GM10266 (cell line): Measurements from ENCODE around the gene ZNF394.

Source experiments
- DNase-seq: peaks from one replicate; pipeline ENCODE4 v3.0.0; 2012; ENCODE audit errors: extremely low spot score
- TF ChIP-seq, protein P1 (sequence below): IDR thresholded peaks from 2 replicates; pipeline ENCODE4 v1.5.1; 2012; ENCODE audit warnings: mild to moderate bottlenecking, low read depth; ENCODE audit not compliant: control insufficient read depth, insufficient read depth; ENCODE audit errors: missing control alignments

The ZNF394 gene

DNA sequence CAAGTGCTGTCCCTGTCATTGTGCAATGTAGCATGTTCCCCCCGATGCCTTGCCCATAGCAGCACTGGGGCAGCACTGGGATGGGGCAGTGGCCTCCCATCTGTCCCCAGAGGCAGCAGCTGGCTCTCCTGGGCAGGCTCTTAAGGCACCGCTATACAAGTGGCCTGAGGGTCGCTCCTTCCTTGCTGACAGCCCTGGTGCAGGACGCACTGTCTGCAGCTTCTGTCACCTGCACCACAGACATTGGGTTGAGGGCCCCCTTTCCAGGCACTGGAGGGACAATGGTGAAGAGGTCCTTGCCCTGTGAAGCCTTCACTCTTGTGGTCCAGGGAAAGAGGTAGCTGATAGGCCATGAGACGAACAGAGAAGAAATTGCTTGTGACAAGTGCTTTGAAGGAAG, 50.8 kb downstream of the ZNF394 start:
- TF ChIP-seq, protein P1, sequence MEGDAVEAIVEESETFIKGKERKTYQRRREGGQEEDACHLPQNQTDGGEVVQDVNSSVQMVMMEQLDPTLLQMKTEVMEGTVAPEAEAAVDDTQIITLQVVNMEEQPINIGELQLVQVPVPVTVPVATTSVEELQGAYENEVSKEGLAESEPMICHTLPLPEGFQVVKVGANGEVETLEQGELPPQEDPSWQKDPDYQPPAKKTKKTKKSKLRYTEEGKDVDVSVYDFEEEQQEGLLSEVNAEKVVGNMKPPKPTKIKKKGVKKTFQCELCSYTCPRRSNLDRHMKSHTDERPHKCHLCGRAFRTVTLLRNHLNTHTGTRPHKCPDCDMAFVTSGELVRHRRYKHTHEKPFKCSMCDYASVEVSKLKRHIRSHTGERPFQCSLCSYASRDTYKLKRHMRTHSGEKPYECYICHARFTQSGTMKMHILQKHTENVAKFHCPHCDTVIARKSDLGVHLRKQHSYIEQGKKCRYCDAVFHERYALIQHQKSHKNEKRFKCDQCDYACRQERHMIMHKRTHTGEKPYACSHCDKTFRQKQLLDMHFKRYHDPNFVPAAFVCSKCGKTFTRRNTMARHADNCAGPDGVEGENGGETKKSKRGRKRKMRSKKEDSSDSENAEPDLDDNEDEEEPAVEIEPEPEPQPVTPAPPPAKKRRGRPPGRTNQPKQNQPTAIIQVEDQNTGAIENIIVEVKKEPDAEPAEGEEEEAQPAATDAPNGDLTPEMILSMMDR = no peak
- DNase-seq = no peak

DNA sequence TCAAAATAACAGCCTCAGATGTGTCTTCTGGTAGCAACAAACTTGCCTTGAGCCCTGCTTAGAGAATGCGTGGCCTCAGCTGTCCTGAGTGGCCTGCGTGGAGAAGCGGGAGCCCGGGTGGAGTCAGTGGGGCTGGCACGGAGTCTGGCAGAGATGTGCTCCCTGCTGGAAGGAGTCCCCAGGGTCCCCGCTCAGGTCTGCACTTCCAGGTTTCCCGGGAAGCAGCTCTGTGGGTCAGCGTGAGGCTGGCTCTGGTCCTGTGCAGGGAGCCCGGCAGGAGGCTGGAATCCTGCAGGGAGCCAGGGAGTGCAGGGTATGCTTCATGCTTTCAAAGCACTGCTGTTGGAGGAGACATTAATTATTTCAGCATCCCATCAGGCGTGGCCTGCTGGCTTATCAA, 51.2 kb downstream of the ZNF394 start:
- TF ChIP-seq, protein P1 = no peak
- DNase-seq = no peak

DNA sequence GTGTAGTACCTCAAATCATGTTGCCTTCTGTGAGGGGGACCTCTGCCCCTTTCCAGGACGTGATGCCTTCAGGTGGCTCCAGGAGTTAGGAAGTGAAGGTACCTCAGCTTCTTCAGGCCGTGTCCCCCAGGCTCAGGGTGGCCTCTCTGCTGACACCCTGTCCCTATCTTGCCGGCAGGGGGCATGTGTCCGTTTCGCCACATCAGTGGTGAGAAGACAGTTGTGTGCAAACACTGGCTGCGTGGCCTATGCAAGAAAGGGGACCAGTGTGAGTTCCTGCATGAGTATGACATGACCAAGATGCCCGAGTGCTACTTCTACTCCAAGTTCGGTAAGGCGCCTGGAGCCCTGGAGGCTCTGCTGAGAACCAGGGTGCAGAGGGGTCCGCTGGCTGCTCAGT, 52.1 kb downstream of the ZNF394 start:
- TF ChIP-seq, protein P1 = peak; percentile 39
- no peak for DNase-seq

DNA sequence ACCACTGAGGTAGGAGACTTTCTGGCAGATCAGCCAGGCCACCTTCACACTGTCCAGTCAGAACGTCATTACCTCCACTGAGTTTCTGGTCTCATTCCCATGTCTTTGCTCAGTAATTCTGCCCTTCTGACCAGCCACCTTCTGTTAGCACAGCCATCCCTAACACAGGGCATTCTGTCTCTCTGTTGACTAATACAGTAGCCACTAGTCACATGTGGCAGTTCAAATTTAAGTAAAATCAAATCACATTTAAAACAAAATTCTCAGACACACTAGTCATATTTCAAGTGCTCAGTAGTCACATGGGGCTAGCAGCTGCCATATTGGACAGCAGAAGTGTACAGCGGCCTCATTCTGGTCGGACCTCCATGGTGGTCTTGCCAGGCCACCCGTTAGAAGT, 54.0 kb downstream of the ZNF394 start:
- TF ChIP-seq, protein P1 = no peak
- no peak for DNase-seq
